GM18858 (cell line): ENCODE measurements around the gene ATIC.
"Not testable (repeated sequence)": the region's sequence is repeated elsewhere in the genome, so short reads cannot be mapped to it uniquely, and the experiment has no call there.

Experiments used
- ATAC-seq: cut with Tn5 transposase; IDR thresholded peaks from one replicate; pipeline ENCODE4 v1.9.1; 2021; ENCODE audit not compliant: unreplicated experiment

ATIC gene

DNA sequence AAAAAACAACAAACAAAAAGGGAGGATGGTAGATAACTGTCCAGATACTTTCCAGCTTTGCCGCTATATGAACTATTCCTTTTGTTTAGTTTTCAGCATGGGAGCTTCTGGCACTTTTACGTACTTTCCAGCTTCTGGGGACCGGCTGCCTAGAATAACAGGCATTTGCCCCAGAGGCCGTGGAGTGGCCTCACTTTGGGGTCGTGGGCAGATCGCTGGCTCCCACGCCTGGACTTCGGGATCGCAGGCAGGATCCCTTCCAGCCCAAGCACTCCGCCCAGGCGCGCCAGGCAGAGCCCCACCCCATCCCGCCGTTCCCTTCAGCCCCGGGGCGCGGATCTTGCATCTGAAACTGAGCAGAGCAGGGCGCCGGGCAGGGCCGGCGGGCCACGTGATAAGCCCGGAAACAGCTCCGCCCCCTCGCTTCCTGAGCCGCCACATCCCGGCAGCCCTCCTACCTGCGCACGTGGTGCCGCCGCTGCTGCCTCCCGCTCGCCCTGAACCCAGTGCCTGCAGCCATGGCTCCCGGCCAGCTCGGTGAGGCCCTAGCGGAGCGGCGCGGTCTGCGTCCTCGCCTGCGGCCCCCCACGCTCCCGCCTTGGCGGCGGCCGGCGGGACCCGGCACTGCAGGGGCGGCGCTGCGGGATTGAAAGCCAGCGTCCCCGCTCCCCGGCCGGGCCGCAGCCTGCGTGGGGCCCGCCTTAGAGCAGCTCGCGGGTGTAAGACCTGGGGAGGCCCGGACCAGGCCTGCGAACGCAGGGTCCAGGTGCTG, at the start of gene ATIC:
Gene ATIC (plus strand): TSS at position 435 of the 772 bp plus-strand sequence. CDS start 84 bp downstream, at position 519.
- peak; percentile 99 for ATAC-seq

DNA sequence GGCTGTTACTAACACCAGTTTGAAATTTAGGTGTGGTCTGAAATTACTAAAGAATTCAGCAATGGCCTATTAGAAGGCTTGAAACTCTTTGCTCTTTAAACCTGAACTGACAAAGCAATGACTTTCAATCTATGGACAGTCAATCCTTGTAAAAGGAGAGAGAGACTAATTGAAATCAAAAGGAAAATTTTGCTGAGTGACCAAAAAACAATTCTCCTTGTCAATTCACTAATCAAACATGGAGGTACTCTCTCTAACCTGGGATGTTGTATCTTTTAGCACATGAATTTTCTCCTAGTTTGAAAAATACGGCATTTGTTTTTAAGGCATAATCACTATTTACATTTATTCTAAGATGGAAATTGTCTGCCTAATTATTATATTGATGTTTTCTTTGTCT, 49.6 kb upstream of the ATIC start:
- ATAC-seq, result no peak

- no peak for ATAC-seq
Measured at GRCh38 chr2:215262741-215263362, 49.0 kb upstream of the ATIC start.

GRCh38 chr2:215264374-215264773, 47.5 kb upstream of the ATIC start:
- no peak for ATAC-seq

DNA sequence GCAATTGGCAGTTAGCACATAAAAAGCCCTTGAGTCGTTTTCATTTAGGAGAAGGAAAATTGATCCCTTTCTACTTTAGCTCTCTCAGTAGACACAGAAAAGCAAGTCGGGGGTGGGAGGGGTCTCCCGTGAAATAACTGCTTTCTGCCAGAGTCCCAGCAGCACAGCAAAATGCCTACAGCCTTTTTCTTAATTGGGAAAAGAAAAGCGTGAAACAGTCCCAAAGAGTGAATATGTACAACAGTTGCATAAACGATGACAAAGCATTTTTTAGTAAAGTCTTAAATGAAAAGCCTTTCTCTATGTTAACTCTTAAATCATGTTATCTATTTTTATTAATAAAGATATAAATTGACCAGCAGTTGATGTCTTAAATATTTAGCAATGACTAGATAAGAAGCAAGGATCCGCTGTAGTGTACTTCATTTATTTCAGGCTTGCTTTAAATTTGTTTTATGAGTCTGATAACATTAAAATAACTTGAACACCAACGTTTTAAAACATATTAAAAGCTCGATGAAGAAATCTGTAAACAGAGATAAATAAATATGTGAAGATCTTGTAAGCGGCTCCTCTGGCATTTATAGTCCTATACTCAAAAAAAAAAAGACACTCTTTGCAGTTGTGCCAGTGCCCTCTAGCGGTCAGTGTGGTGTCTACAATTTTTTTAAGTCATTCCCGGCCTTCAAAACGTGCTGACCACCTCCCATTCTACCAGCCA, 42.3 kb upstream of the ATIC start:
- no peak for ATAC-seq

DNA sequence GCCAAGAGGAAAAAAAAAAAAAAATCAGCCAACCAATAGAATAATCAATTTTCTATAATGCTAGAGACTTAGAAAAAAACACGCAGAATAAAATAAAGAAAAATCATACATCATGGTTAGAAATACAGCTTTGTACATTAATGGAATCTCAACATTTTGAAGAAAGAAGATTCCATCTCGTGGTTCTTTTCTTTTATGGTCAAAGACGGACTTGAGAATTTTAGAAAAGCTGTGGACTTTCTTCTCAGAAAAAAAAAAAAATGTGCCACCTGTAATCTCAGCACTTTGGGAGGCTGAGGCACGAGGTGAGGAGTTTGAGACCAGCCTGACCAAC, 41.8 kb upstream of the ATIC start:
- no peak for ATAC-seq

GRCh38 chr2:215271446-215271845, 40.4 kb upstream of the ATIC start:
- no peak for ATAC-seq

- ATAC-seq, result no peak
Measured at GRCh38 chr2:215272918-215273317, 38.9 kb upstream of the ATIC start.

DNA sequence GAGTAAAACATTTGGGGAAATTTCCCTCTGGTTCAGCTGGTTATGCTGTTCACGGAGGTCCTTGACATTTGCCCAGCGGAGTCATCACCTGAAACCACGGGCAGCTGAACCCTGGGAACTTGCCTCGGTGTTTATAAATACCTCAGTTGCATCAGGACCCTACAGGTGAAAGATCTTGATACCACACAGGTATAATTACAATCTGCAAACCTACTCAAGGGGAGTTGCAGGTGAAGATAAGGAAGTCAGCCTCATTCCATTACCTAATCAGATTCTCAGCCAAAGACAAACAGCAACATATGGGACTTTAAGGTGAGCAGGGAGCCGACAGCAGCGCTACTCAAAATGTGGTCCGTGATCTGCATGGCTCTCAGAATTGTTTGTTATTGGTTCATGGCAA, 37.0 kb upstream of the ATIC start:
- no peak for ATAC-seq

- no peak for ATAC-seq
Measured at GRCh38 chr2:215275824-215276223, 36.0 kb upstream of the ATIC start.

DNA sequence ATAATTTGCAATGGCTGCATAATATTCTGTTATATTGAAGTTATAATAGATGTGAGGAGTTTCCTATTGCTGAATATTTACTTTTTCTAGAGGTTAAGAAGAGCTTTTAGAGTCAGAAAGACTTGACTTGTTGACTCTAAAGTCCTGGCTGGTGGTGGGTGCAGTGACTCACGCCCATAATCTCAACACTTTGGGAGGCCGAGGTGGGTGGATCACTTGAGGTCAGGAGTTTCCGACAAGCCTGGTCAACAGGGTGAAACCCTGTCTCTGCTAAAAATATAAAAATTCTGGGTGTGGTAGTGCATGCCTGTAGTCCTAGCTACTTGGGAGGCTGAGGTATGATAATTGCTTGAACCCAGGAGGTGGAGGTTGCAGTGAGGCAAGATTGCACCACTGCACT, 33.9 kb upstream of the ATIC start:
- no peak for ATAC-seq

DNA sequence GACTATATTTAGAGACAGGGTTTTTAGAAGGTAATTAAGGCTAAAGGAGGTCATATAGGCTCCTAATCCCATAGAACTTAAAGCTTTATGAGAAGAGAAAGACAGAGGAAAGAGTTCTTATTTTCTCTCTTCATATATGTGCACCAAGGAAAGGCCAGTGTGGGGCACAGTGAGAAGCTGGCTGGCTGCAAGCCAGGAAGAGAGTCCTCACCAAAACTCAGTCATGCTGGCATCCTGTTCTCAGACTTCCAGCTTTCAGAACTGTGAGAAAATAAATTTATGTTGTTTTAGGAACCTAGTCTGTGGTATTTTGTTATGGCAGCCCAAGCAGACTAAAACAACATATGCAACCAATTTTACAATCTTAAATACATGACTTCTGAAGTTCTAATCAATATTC, 31.5 kb upstream of the ATIC start:
- peak; percentile 71 for ATAC-seq

- no peak for ATAC-seq
Measured at GRCh38 chr2:215283221-215283620, 28.6 kb upstream of the ATIC start.

- ATAC-seq, result no peak
Measured at GRCh38 chr2:215286309-215286708, 25.6 kb upstream of the ATIC start.

- ATAC-seq, result no peak
Measured at GRCh38 chr2:215288112-215288815, 23.6 kb upstream of the ATIC start.

- ATAC-seq, result no peak
Measured at GRCh38 chr2:215290980-215291599, 20.8 kb upstream of the ATIC start.

GRCh38 chr2:215293879-215294278, 18.0 kb upstream of the ATIC start:
- no peak for ATAC-seq

- no peak for ATAC-seq
Measured at GRCh38 chr2:215299337-215299859, 12.5 kb upstream of the ATIC start.

- ATAC-seq, result no peak
Measured at GRCh38 chr2:215301994-215302393, 9.9 kb upstream of the ATIC start.

DNA sequence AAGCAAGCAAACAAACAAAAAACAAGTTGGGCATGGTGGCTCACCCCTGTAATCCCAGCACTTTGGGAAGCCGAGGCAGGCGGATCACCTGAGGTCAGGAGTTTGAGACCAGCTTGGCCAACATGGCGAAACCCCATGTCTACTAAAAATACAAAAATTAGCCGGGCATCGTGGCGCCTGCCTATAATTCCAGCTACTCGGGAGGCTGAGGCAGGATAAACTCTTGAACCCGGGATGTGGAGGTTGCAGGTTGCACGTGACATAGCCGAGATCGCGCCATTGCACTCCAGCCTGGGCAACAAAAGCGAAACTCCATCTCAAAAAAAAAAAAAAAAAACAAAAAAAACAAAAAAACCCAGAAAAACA, 617 bp upstream of the ATIC start:
- ATAC-seq, result not testable (repeated sequence)

GRCh38 chr2:215313255-215313613, 1.4 kb downstream of the ATIC start:
- ATAC-seq, result no peak
